OCI-LY7 (cell line): ENCODE measurements around the gene TCF12.

Source experiments
- CTCF ChIP-seq: fragments of 200-600 bp; sonication (generic); conservative IDR thresholded peaks from 2 replicates; pipeline ENCODE4 v1.5.1; 2014; ENCODE audit warnings: mild to moderate bottlenecking, antibody characterized with exemption, low read length, moderate library complexity, mixed read lengths
- EZH2phosphoT487 ChIP-seq: fragments of 200-600 bp; sonication (generic); IDR thresholded peaks from 2 replicates; pipeline ENCODE4 v1.6.1; 2018; ENCODE audit warnings: low read depth, borderline replicate concordance, mild to moderate bottlenecking, mixed run types, antibody characterized with exemption, low read length, moderate library complexity, mixed read lengths

GRCh38 chr15:57070674-57071073 is 152.2 kb downstream of the TCF12 start:
- TF ChIP-seq CTCF (no peak), EZH2phosphoT487 (no peak)
